Smooth muscle cell (in vitro differentiated cells): Measurements from ENCODE around the gene PHF14. TPM values are rescaled to one million over a fixed set of nuclear protein-coding genes. Genes with fewer than 3 reads are reported as not detected.
"Not testable (repeated sequence)": the region's sequence is repeated elsewhere in the genome, so short reads cannot be mapped to it uniquely, and the experiment has no call there.

Experiments used
- DNase-seq: peaks from one replicate; lab custom pipeline; 2025; ENCODE audit not compliant: unreplicated experiment; lab: John Stamatoyannopoulos, UW
- H2AFZ ChIP-seq: fragments of 200-600 bp; sonication (generic); 2 replicates; pipeline ENCODE4 v1.6.0; 2016; ENCODE audit warnings: antibody characterized with exemption, low read depth, mild to moderate bottlenecking
- H3F3A ChIP-seq: fragments of 200-600 bp; sonication (generic); 2 replicates; pipeline ENCODE4 v1.6.0; 2017; ENCODE audit warnings: antibody characterized with exemption, low read depth
- H3K27ac ChIP-seq: fragments of 200-600 bp; sonication (generic); 2 replicates; pipeline ENCODE4 v1.5.1; 2016; ENCODE audit warnings: low read depth, mild to moderate bottlenecking
- H3K27me3 ChIP-seq: fragments of 200-600 bp; sonication (generic); 2 replicates; pipeline ENCODE4 v1.6.1; 2016; ENCODE audit warnings: low read depth, mild to moderate bottlenecking
- H3K36me3 ChIP-seq: fragments of 200-600 bp; sonication (generic); 2 replicates; pipeline ENCODE4 v1.5.1; 2016; ENCODE audit warnings: low read depth
- H3K4me1 ChIP-seq: fragments of 200-600 bp; sonication (generic); 2 replicates; pipeline ENCODE4 v1.5.1; 2016; ENCODE audit warnings: low read depth
- H3K4me2 ChIP-seq: fragments of 200-600 bp; sonication (generic); 2 replicates; pipeline ENCODE4 v1.6.0; 2016; ENCODE audit warnings: mild to moderate bottlenecking
- H3K4me3 ChIP-seq: fragments of 200-600 bp; sonication (generic); 2 replicates; pipeline ENCODE4 v1.5.1; 2016; ENCODE audit warnings: mild to moderate bottlenecking
- H3K79me2 ChIP-seq: fragments of 200-600 bp; sonication (generic); 2 replicates; pipeline ENCODE4 v1.6.0; 2016; ENCODE audit warnings: low read depth, mild to moderate bottlenecking
- H3K9ac ChIP-seq: fragments of 200-600 bp; sonication (generic); 2 replicates; pipeline ENCODE4 v1.6.0; 2016; ENCODE audit warnings: low read depth
- H3K9me3 ChIP-seq: fragments of 200-600 bp; sonication (generic); replicated peaks from 2 replicates; pipeline ENCODE4 v1.5.1; 2016; ENCODE audit warnings: low read depth
- H4K20me1 ChIP-seq: fragments of 200-600 bp; sonication (generic); 2 replicates; pipeline ENCODE4 v1.6.0; 2016; ENCODE audit warnings: low read depth
- CTCF ChIP-seq: fragments of 200-600 bp; sonication (generic); IDR thresholded peaks from 2 replicates; pipeline ENCODE4 v1.5.1; 2017; ENCODE audit warnings: borderline replicate concordance, mild to moderate bottlenecking, antibody characterized with exemption; ENCODE audit not compliant: insufficient read depth, poor library complexity, severe bottlenecking
- WGBS: methylation state at CpG from one replicate; pipeline ENCODE4 v1.1.7; 2016; ENCODE audit warnings: low lambda C conversion rate; 5-methylcytosine and 5-hydroxymethylcytosine counted together
- polyA plus RNA-seq: library from polyadenylated mRNA; unstranded; fragments of >200 nt; fragmentation: Nextera tagmentation; extraction: Ambion mirVana; gene quantifications from 2 replicates; pipeline ENCODE4 v1.2.1, GENCODE V29; 2016
- total RNA-seq: library from RNA; depleted of rRNA; stranded (reverse); fragments of >200 nt; gene quantifications from 2 replicates; pipeline ENCODE4 v1.2.3, GENCODE V29; 2014

Gene PHF14
- total and polyA plus RNA-seq, 2 experiments from 2014 or later: 13.2 to 29.2 TPM

GRCh38 chr7:10939911-10940703, 33.6 kb upstream of the PHF14 start:
- Histone ChIP-seq H3F3A (peaks cover 8% of the 10 kb centered on the region), H3K9me3 (no peaks in the 10 kb centered on the region), H3K36me3 (peaks cover 8% of the 10 kb centered on the region), H3K79me2 (peaks cover 41% of the 10 kb centered on the region), H3K27me3 (no peaks in the 10 kb centered on the region), H3K4me1 (peaks cover 23% of the 10 kb centered on the region), H3K27ac (peak overlapping the region; percentile 100), H3K4me2 (peak overlapping the region; percentile 99), H3K9ac (peak overlapping the region; percentile 100), H4K20me1 (peaks cover 37% of the 10 kb centered on the region), H2AFZ (peak overlapping the region; percentile 94), H3K4me3 (peak overlapping the region; percentile 89)
- DNase-seq: peak; percentile 90
- no peak for TF ChIP-seq CTCF
- WGBS: under 1% methylated on average over 60 of the region's 61 CpGs

- Histone ChIP-seq H3K27ac (peak overlapping the region; percentile 100), H3K4me1 (peaks cover 19% of the 10 kb centered on the region), H3K4me3 (peak overlapping the region; percentile 89), H3K9ac (peak overlapping the region; percentile 100), H3F3A (peaks cover 3% of the 10 kb centered on the region), H3K9me3 (no peaks in the 10 kb centered on the region), H3K27me3 (no peaks in the 10 kb centered on the region), H2AFZ (peak overlapping the region; percentile 94), H3K79me2 (peaks cover 37% of the 10 kb centered on the region), H4K20me1 (peaks cover 31% of the 10 kb centered on the region), H3K4me2 (peak overlapping the region; percentile 99), H3K36me3 (peaks cover 8% of the 10 kb centered on the region)
- WGBS: 32% methylated on average over 18 of the region's 18 CpGs
- no peak for TF ChIP-seq CTCF
- no peak for DNase-seq
These were observed 32.8 kb upstream of the PHF14 start for GRCh38 chr7:10940704-10941355.

GRCh38 chr7:10950494-10950893, 23.2 kb upstream of the PHF14 start:
- no peak for TF ChIP-seq CTCF
- Histone ChIP-seq H3F3A (no peaks in the 10 kb centered on the region), H3K4me1 (no peaks in the 10 kb centered on the region), H3K4me3 (no peak overlapping the region), H3K27me3 (no peaks in the 10 kb centered on the region), H2AFZ (no peak overlapping the region), H3K9me3 (no peaks in the 10 kb centered on the region), H3K79me2 (no peaks in the 10 kb centered on the region), H3K4me2 (no peak overlapping the region), H3K9ac (no peak overlapping the region), H3K36me3 (no peaks in the 10 kb centered on the region), H4K20me1 (no peaks in the 10 kb centered on the region), H3K27ac (no peak overlapping the region)
- WGBS: 69% methylated on average over 2 of the region's 2 CpGs
- DNase-seq: no peak

- H3F3A ChIP-seq, H3K79me2 ChIP-seq, DNase-seq, H3K36me3 ChIP-seq, H3K4me3 ChIP-seq, H3K4me2 ChIP-seq, H3K27me3 ChIP-seq, H3K9ac ChIP-seq, H2AFZ ChIP-seq, H3K27ac ChIP-seq, H3K4me1 ChIP-seq, H4K20me1 ChIP-seq, H3K9me3 ChIP-seq: not testable (repeated sequence)
- 94% methylated on average over 4 of the region's 4 CpGs for WGBS
These were observed 22.6 kb upstream of the PHF14 start for GRCh38 chr7:10950974-10951578.
